Right lobe of liver (tissue), 4 donors: Measurements from ENCODE around the gene ORC1.

Experiments used
- CTCF ChIP-seq, 4 donors: fragments of 200-600 bp in 3 of 4; fragments of 450-650 bp in 1 of 4; IDR thresholded peaks; one replicate each; pipeline versions ENCODE4 v1.5.1 to v1.8.0; 2016 to 2022; ENCODE audit warnings: antibody characterized with exemption in 4 of 4, mild to moderate bottlenecking in 2 of 4
- POLR2A ChIP-seq: fragments of 450-650 bp; IDR thresholded peaks from one replicate; pipeline ENCODE4 v1.6.1; 2017; ENCODE audit warnings: antibody characterized with exemption, mild to moderate bottlenecking
- donor health status: DM: no; HTN: no; CAD: no.
- donor health status: DM: no; HTN: no; CAD: no.
- donor health status: DM: no; HTN: yes; CAD: no.

DNA sequence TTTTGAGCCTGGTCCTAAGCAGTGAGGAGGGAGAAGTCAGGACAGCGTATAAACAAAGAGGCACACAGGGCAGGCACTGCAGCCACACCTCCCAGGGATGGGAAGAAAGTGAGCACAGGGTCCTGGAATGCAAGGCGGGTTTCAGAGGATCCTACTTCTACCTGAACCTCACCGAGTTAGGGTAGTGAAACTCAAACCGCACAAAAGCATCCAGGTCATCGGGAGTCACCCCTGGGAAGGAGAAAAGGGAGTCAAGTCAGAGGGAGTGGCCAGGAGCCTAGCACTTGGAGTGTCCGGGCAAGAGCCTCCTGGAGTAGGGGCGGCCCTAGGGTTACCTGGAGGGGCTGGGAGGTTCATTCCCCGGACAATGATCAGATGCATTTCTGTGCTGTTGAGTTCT is 48.8 kb downstream of the ORC1 start:
- TF ChIP-seq CTCF (IDR thresholded peaks at IDR 0.05) = no peak
- TF ChIP-seq POLR2A = no peak
